ENCODE results near the gene BCL2L12. TPM values are rescaled to one million over a fixed set of nuclear protein-coding genes. Genes with fewer than 3 reads are reported as not detected.

The BCL2L12 gene
- total RNA-seq, 3 donors from 2014 or later: 9.6 to 20.8 (median 16.3) TPM

GRCh38 chr19:49645995-49646394, 19.7 kb upstream of the BCL2L12 start:
- H3K9me3 ChIP-seq: no peaks in the 10 kb centered on the region
- peaks cover 5% of the 10 kb centered on the region for H3K36me3 ChIP-seq (ENCODE audit: low read depth)
- H3K4me3 ChIP-seq: no peak overlapping the region
- no peak for TF ChIP-seq CTCF (IDR thresholded peaks at IDR 0.05)
- DNase-seq (no peak), ATAC-seq (no peak)
- intact Hi-C loops (cut with DNase I, micrococcal nuclease): no loop called here
- peaks cover 12% of the 10 kb centered on the region for H3K4me1 ChIP-seq (ENCODE audit: low read depth)

GRCh38 chr19:49646586-49646985, 19.1 kb upstream of the BCL2L12 start:
- peaks cover 5% of the 10 kb centered on the region for H3K36me3 ChIP-seq (ENCODE audit: low read depth)
- no peak overlapping the region for H3K4me3 ChIP-seq
- ATAC-seq (no peak), DNase-seq (no peak)
- intact Hi-C loops (cut with DNase I, micrococcal nuclease): no loop called here
- TF ChIP-seq CTCF (IDR thresholded peaks at IDR 0.05): no peak
- H3K4me1 ChIP-seq (ENCODE audit: low read depth): peaks cover 10% of the 10 kb centered on the region
- no peaks in the 10 kb centered on the region for H3K9me3 ChIP-seq

- no peak for TF ChIP-seq CTCF (IDR thresholded peaks at IDR 0.05)
- H3K36me3 ChIP-seq (ENCODE audit: low read depth): peaks cover 7% of the 10 kb centered on the region
- no peaks in the 10 kb centered on the region for H3K4me1 ChIP-seq (ENCODE audit: low read depth)
- no peaks in the 10 kb centered on the region for H3K9me3 ChIP-seq
- DNase-seq (no peak), ATAC-seq (no peak)
- intact Hi-C loops (cut with DNase I, micrococcal nuclease): no loop called here
- no peak overlapping the region for H3K4me3 ChIP-seq
These were observed 14.5 kb upstream of the BCL2L12 start for GRCh38 chr19:49651029-49651819.

- TF ChIP-seq CTCF (IDR thresholded peaks at IDR 0.05): no peak
- Histone ChIP-seq H3K4me3 (no peak overlapping the region), H3K36me3 (ENCODE audit: low read depth) (peaks cover 7% of the 10 kb centered on the region), H3K4me1 (ENCODE audit: low read depth) (no peaks in the 10 kb centered on the region), H3K9me3 (no peaks in the 10 kb centered on the region)
- no peak for DNase-seq
- no peak for ATAC-seq
- intact Hi-C loops (cut with DNase I, micrococcal nuclease): no loop called here
These were observed 13.7 kb upstream of the BCL2L12 start for GRCh38 chr19:49651820-49652550.

- Histone ChIP-seq H3K36me3 (ENCODE audit: low read depth) (peaks cover 7% of the 10 kb centered on the region), H3K4me1 (ENCODE audit: low read depth) (no peaks in the 10 kb centered on the region), H3K9me3 (no peaks in the 10 kb centered on the region), H3K4me3 (no peak overlapping the region)
- DNase-seq (no peak), ATAC-seq (no peak)
- TF ChIP-seq CTCF (IDR thresholded peaks at IDR 0.05): no peak
- intact Hi-C loops (cut with DNase I, micrococcal nuclease): no loop called here
These were observed 12.9 kb upstream of the BCL2L12 start for GRCh38 chr19:49652551-49653465.

All from mucosa of descending colon (tissue), 3 donors.